ENCODE results near the gene RNF43.

Gene RNF43

GRCh38 chr17:58376472-58377000, 40.8 kb downstream of the RNF43 start:
- Histone ChIP-seq H3K9ac (ENCODE audit: low read length in 5 of 5) (no peak overlapping the region), H3K9me3 (ENCODE audit: control insufficient read depth in 5 of 5, low read length in 5 of 5) (no peaks in the 10 kb centered on the region), H3K27ac (ENCODE audit: low read depth, low read length) (no peak overlapping the region), H3K4me1 (ENCODE audit: control insufficient read depth in 5 of 5, insufficient read depth in 5 of 5, low read length in 5 of 5) (no peaks in the 10 kb centered on the region), H3K27me3 (ENCODE audit: control insufficient read depth in 5 of 5, insufficient read depth in 4 of 5, low read length in 5 of 5) (peaks cover 0 to 2% (median 0%) of the 10 kb centered on the region in 5 donors), H3K36me3 (ENCODE audit: control insufficient read depth in 5 of 5, insufficient read depth in 5 of 5, low read length in 5 of 5) (no peaks in the 10 kb centered on the region), H3K4me3 (ENCODE audit: low read depth in 1 of 5, low read length in 5 of 5) (no peak overlapping the region)

GRCh38 chr17:58375811-58376210, 41.5 kb downstream of the RNF43 start:
- no peak overlapping the region for H3K27ac ChIP-seq (ENCODE audit: low read depth, low read length)

GRCh38 chr17:58375256-58375655, 42.1 kb downstream of the RNF43 start:
- Histone ChIP-seq H3K4me1 (ENCODE audit: control insufficient read depth in 5 of 5, insufficient read depth in 5 of 5, low read length in 5 of 5) (no peaks in the 10 kb centered on the region), H3K27ac (ENCODE audit: low read depth, low read length) (no peak overlapping the region)

More at GRCh38 chr17:58375811-58376210, 41.5 kb downstream of the RNF43 start:
- Histone ChIP-seq H3K4me1 (ENCODE audit: control insufficient read depth in 5 of 5, insufficient read depth in 5 of 5, low read length in 5 of 5) (no peaks in the 10 kb centered on the region), H3K36me3 (ENCODE audit: control insufficient read depth in 5 of 5, insufficient read depth in 5 of 5, low read length in 5 of 5) (no peaks in the 10 kb centered on the region), H3K27me3 (ENCODE audit: control insufficient read depth in 5 of 5, insufficient read depth in 4 of 5, low read length in 5 of 5) (peaks cover 0 to 1% (median 0%) of the 10 kb centered on the region in 5 donors), H3K9ac (ENCODE audit: low read length in 5 of 5) (no peak overlapping the region), H3K4me3 (ENCODE audit: low read depth in 1 of 5, low read length in 5 of 5) (no peak overlapping the region), H3K9me3 (ENCODE audit: control insufficient read depth in 5 of 5, low read length in 5 of 5) (no peaks in the 10 kb centered on the region)

GRCh38 chr17:58373923-58374322, 43.4 kb downstream of the RNF43 start:
- Histone ChIP-seq H3K4me3 (ENCODE audit: low read depth in 1 of 5, low read length in 5 of 5) (no peak overlapping the region), H3K9me3 (ENCODE audit: control insufficient read depth in 5 of 5, low read length in 5 of 5) (no peaks in the 10 kb centered on the region), H3K27ac (ENCODE audit: low read depth, low read length) (no peak overlapping the region), H3K36me3 (ENCODE audit: control insufficient read depth in 5 of 5, insufficient read depth in 5 of 5, low read length in 5 of 5) (no peaks in the 10 kb centered on the region), H3K27me3 (ENCODE audit: control insufficient read depth in 5 of 5, insufficient read depth in 4 of 5, low read length in 5 of 5) (peaks cover 0 to 2% (median 0%) of the 10 kb centered on the region in 5 donors), H3K4me1 (ENCODE audit: control insufficient read depth in 5 of 5, insufficient read depth in 5 of 5, low read length in 5 of 5) (no peaks in the 10 kb centered on the region), H3K9ac (ENCODE audit: low read length in 5 of 5) (no peak overlapping the region)

More at GRCh38 chr17:58375256-58375655, 42.1 kb downstream of the RNF43 start:
- H3K27me3 ChIP-seq (ENCODE audit: control insufficient read depth in 5 of 5, insufficient read depth in 4 of 5, low read length in 5 of 5), result no peaks in the 10 kb centered on the region
- H3K9me3 ChIP-seq (ENCODE audit: control insufficient read depth in 5 of 5, low read length in 5 of 5), result no peaks in the 10 kb centered on the region
- no peaks in the 10 kb centered on the region for H3K36me3 ChIP-seq (ENCODE audit: control insufficient read depth in 5 of 5, insufficient read depth in 5 of 5, low read length in 5 of 5)
- H3K9ac ChIP-seq (ENCODE audit: low read length in 5 of 5), result peak overlapping the region in 1 of 5 donors; percentile 33
- no peak overlapping the region for H3K4me3 ChIP-seq (ENCODE audit: low read depth in 1 of 5, low read length in 5 of 5)

- Histone ChIP-seq H3K9me3 (ENCODE audit: control insufficient read depth in 5 of 5, low read length in 5 of 5) (no peaks in the 10 kb centered on the region), H3K27me3 (ENCODE audit: control insufficient read depth in 5 of 5, insufficient read depth in 4 of 5, low read length in 5 of 5) (peaks cover 0 to 2% (median 0%) of the 10 kb centered on the region in 5 donors), H3K4me1 (ENCODE audit: control insufficient read depth in 5 of 5, insufficient read depth in 5 of 5, low read length in 5 of 5) (no peaks in the 10 kb centered on the region), H3K9ac (ENCODE audit: low read length in 5 of 5) (no peak overlapping the region), H3K36me3 (ENCODE audit: control insufficient read depth in 5 of 5, insufficient read depth in 5 of 5, low read length in 5 of 5) (no peaks in the 10 kb centered on the region), H3K4me3 (ENCODE audit: low read depth in 1 of 5, low read length in 5 of 5) (no peak overlapping the region), H3K27ac (ENCODE audit: low read depth, low read length) (no peak overlapping the region)
Observed at GRCh38 chr17:58373003-58373402, 44.3 kb downstream of the RNF43 start.

- H3K9ac ChIP-seq (ENCODE audit: low read length in 5 of 5), result no peak overlapping the region
- no peaks in the 10 kb centered on the region for H3K4me1 ChIP-seq (ENCODE audit: control insufficient read depth in 5 of 5, insufficient read depth in 5 of 5, low read length in 5 of 5)
- no peak overlapping the region for H3K4me3 ChIP-seq (ENCODE audit: low read depth in 1 of 5, low read length in 5 of 5)
- peaks cover 0 to 2% (median 0%) of the 10 kb centered on the region in 5 donors for H3K27me3 ChIP-seq (ENCODE audit: control insufficient read depth in 5 of 5, insufficient read depth in 4 of 5, low read length in 5 of 5)
- no peaks in the 10 kb centered on the region for H3K36me3 ChIP-seq (ENCODE audit: control insufficient read depth in 5 of 5, insufficient read depth in 5 of 5, low read length in 5 of 5)
- H3K27ac ChIP-seq (ENCODE audit: low read depth, low read length), result no peak overlapping the region
- H3K9me3 ChIP-seq (ENCODE audit: control insufficient read depth in 5 of 5, low read length in 5 of 5), result no peaks in the 10 kb centered on the region
Observed at GRCh38 chr17:58371300-58371950, 45.9 kb downstream of the RNF43 start.

- Histone ChIP-seq H3K27me3 (ENCODE audit: control insufficient read depth in 5 of 5, insufficient read depth in 4 of 5, low read length in 5 of 5) (peaks cover 0 to 2% (median 0%) of the 10 kb centered on the region in 5 donors), H3K4me1 (ENCODE audit: control insufficient read depth in 5 of 5, insufficient read depth in 5 of 5, low read length in 5 of 5) (no peaks in the 10 kb centered on the region), H3K36me3 (ENCODE audit: control insufficient read depth in 5 of 5, insufficient read depth in 5 of 5, low read length in 5 of 5) (no peaks in the 10 kb centered on the region), H3K27ac (ENCODE audit: low read depth, low read length) (no peak overlapping the region), H3K9ac (ENCODE audit: low read length in 5 of 5) (no peak overlapping the region), H3K9me3 (ENCODE audit: control insufficient read depth in 5 of 5, low read length in 5 of 5) (no peaks in the 10 kb centered on the region), H3K4me3 (ENCODE audit: low read depth in 1 of 5, low read length in 5 of 5) (no peak overlapping the region)
Observed at GRCh38 chr17:58370716-58371115, 46.6 kb downstream of the RNF43 start.

GRCh38 chr17:58370309-58370708, 47.0 kb downstream of the RNF43 start:
- H3K9ac ChIP-seq (ENCODE audit: low read length in 5 of 5), result no peak overlapping the region

GRCh38 chr17:58369214-58370031, 47.9 kb downstream of the RNF43 start:
- H3K9ac ChIP-seq (ENCODE audit: low read length in 5 of 5), result no peak overlapping the region
- peaks cover 0 to 3% (median under 1%) of the 10 kb centered on the region in 5 donors for H3K27me3 ChIP-seq (ENCODE audit: control insufficient read depth in 5 of 5, insufficient read depth in 4 of 5, low read length in 5 of 5)
- no peak overlapping the region for H3K27ac ChIP-seq (ENCODE audit: low read depth, low read length)
- no peaks in the 10 kb centered on the region for H3K4me1 ChIP-seq (ENCODE audit: control insufficient read depth in 5 of 5, insufficient read depth in 5 of 5, low read length in 5 of 5)
- no peak overlapping the region for H3K4me3 ChIP-seq (ENCODE audit: low read depth in 1 of 5, low read length in 5 of 5)
- no peaks in the 10 kb centered on the region for H3K9me3 ChIP-seq (ENCODE audit: control insufficient read depth in 5 of 5, low read length in 5 of 5)
- no peaks in the 10 kb centered on the region for H3K36me3 ChIP-seq (ENCODE audit: control insufficient read depth in 5 of 5, insufficient read depth in 5 of 5, low read length in 5 of 5)

More at GRCh38 chr17:58370309-58370708, 47.0 kb downstream of the RNF43 start:
- H3K4me3 ChIP-seq (ENCODE audit: low read depth in 1 of 5, low read length in 5 of 5), result no peak overlapping the region
- H3K4me1 ChIP-seq (ENCODE audit: control insufficient read depth in 5 of 5, insufficient read depth in 5 of 5, low read length in 5 of 5), result no peaks in the 10 kb centered on the region
- H3K27me3 ChIP-seq (ENCODE audit: control insufficient read depth in 5 of 5, insufficient read depth in 4 of 5, low read length in 5 of 5), result peaks cover 0 to 2% (median 0%) of the 10 kb centered on the region in 5 donors
- H3K36me3 ChIP-seq (ENCODE audit: control insufficient read depth in 5 of 5, insufficient read depth in 5 of 5, low read length in 5 of 5), result no peaks in the 10 kb centered on the region
- H3K27ac ChIP-seq (ENCODE audit: low read depth, low read length), result no peak overlapping the region
- no peaks in the 10 kb centered on the region for H3K9me3 ChIP-seq (ENCODE audit: control insufficient read depth in 5 of 5, low read length in 5 of 5)

- no peak overlapping the region for H3K4me3 ChIP-seq (ENCODE audit: low read depth in 1 of 5, low read length in 5 of 5)
- no peaks in the 10 kb centered on the region for H3K4me1 ChIP-seq (ENCODE audit: control insufficient read depth in 5 of 5, insufficient read depth in 5 of 5, low read length in 5 of 5)
- no peaks in the 10 kb centered on the region for H3K36me3 ChIP-seq (ENCODE audit: control insufficient read depth in 5 of 5, insufficient read depth in 5 of 5, low read length in 5 of 5)
- no peak overlapping the region for H3K9ac ChIP-seq (ENCODE audit: low read length in 5 of 5)
- peaks cover 0 to 4% (median 3%) of the 10 kb centered on the region in 5 donors for H3K27me3 ChIP-seq (ENCODE audit: control insufficient read depth in 5 of 5, insufficient read depth in 4 of 5, low read length in 5 of 5)
- no peak overlapping the region for H3K27ac ChIP-seq (ENCODE audit: low read depth, low read length)
- no peaks in the 10 kb centered on the region for H3K9me3 ChIP-seq (ENCODE audit: control insufficient read depth in 5 of 5, low read length in 5 of 5)
Observed at GRCh38 chr17:58368860-58369213, 48.5 kb downstream of the RNF43 start.

Measured in subcutaneous abdominal adipose tissue (tissue), 5 donors.